WERI-Rb-1 (cell line): ENCODE data around the gene TMCC2.

Experiments
- DNase-seq: peaks from one replicate; pipeline ENCODE4 v3.0.0-alpha.2; 2020
- H3K27ac ChIP-seq: fragments of 250-450 bp; sonication (Bioruptor Pico); 2 replicates; pipeline ENCODE4 v1.5.1; 2020; ENCODE audit warnings: mild to moderate bottlenecking, moderate library complexity
- H3K27me3 ChIP-seq: fragments of 250-450 bp; sonication (Bioruptor Pico); 2 replicates; pipeline ENCODE4 v1.5.1; 2021; ENCODE audit warnings: mild to moderate bottlenecking, low read depth, moderate library complexity; ENCODE audit not compliant: insufficient read depth, severe bottlenecking
- H3K36me3 ChIP-seq: fragments of 250-450 bp; sonication (Bioruptor Pico); 2 replicates; pipeline ENCODE4 v1.5.1; 2020; ENCODE audit warnings: mild to moderate bottlenecking, moderate library complexity
- H3K4me3 ChIP-seq: 2 replicates; pipeline ENCODE4 v1.5.1; 2011; ENCODE audit warnings: low read depth, mild to moderate bottlenecking, control low read depth, low read length
- H3K9me3 ChIP-seq: fragments of 250-450 bp; sonication (Bioruptor Pico); 2 replicates; pipeline ENCODE4 v1.5.1; 2021; ENCODE audit warnings: mild to moderate bottlenecking, moderate library complexity; ENCODE audit not compliant: severe bottlenecking
- TF ChIP-seq, protein P1 (sequence below): IDR thresholded peaks from 2 replicates; pipeline ENCODE4 v1.5.1; 2011; ENCODE audit warnings: low read depth, mild to moderate bottlenecking, control low read depth, inconsistent platforms, low read length

Gene TMCC2

DNA sequence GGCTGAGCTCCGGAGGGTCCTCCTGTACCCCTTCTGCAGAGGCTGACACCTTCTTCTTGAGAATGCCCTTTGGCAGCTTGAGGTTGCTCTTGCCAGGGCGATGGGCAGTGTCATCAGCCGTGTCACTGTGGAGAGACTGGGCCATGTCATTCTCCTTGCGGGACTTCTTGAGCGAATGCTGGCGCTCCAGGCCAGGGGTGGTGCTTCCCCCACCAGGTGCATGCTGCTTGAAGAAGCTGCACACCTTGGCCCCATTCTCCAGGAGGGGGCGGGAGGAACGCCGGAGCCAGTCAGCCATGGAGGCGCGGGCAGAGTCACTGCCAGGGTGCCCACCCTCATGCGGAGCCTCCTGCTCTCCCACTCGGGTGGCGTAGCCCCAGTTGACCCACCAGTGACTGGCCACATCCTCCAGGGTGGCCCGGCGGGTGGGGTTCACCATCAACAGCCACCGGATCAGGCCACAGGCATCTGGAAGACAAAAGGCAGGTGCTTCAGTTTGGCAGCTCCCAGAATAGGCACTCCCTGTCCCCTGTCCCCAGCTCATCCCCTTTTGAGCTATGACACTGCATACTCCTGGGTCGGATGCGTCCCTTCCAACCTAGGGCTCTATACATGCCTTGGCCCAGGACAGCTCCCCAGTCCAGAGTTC is 76.4 kb downstream of the TMCC2 start:
- Histone ChIP-seq H3K36me3 (peaks cover 74% of the 10 kb centered on the region), H3K27ac (no peak overlapping the region), H3K27me3 (no peaks in the 10 kb centered on the region), H3K9me3 (no peaks in the 10 kb centered on the region), H3K4me3 (no peak overlapping the region)
- DNase-seq = no peak
- TF ChIP-seq, protein P1, sequence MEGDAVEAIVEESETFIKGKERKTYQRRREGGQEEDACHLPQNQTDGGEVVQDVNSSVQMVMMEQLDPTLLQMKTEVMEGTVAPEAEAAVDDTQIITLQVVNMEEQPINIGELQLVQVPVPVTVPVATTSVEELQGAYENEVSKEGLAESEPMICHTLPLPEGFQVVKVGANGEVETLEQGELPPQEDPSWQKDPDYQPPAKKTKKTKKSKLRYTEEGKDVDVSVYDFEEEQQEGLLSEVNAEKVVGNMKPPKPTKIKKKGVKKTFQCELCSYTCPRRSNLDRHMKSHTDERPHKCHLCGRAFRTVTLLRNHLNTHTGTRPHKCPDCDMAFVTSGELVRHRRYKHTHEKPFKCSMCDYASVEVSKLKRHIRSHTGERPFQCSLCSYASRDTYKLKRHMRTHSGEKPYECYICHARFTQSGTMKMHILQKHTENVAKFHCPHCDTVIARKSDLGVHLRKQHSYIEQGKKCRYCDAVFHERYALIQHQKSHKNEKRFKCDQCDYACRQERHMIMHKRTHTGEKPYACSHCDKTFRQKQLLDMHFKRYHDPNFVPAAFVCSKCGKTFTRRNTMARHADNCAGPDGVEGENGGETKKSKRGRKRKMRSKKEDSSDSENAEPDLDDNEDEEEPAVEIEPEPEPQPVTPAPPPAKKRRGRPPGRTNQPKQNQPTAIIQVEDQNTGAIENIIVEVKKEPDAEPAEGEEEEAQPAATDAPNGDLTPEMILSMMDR = no peak

DNA sequence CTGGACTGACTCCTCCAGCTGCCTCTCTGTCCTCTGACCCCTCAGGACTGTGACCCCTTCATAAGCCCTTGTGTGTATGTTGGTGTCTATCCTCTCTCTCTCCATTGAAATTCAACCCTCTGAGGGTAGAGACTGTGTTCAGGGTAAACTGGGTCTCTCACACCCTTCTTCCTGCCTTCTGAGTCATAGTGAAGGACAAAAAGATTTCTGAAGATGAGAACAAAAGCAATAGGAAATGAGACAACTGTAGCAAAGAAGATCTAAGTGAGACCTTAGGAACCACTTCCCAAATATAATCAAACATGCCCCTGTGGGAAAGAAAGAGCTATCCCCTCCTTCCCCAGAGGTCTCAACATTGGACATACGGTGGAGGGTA is 76.9 kb downstream of the TMCC2 start:
- Histone ChIP-seq H3K27me3 (no peaks in the 10 kb centered on the region), H3K27ac (no peak overlapping the region), H3K36me3 (peaks cover 79% of the 10 kb centered on the region), H3K4me3 (no peak overlapping the region), H3K9me3 (no peaks in the 10 kb centered on the region)
- TF ChIP-seq, protein P1 = no peak
- DNase-seq = no peak

DNA sequence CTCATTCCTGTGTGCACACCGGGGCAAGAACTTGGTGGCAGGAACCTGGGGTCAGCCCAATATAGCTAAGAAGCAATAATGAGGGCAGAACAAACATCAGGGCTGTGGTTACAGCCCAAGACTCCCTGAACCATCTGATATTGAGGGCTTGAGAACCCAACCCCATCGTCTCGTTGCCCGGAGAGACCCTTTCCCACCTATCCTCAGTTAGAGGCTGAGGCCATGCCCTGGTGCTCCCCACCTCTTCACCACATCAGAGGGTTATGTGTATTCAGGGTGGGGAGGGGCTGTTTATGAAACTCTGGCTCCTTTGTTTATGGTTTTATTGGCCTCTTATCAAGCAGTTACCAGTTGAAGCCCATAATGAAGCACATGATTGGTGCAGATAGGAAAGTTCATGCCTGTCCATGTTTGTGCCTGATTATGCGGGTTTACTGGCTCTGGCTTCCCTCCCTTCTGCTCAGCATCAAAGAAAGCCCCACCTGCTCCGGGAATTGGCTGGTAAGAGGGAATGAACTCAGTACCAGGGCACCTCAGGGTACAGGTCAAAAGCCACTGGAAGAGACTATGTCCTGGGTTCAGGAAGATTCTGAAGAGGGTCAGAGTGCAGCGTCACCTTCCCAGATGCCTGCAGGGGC is 79.3 kb downstream of the TMCC2 start:
- H3K27ac ChIP-seq = no peak overlapping the region
- TF ChIP-seq, protein P1 = no peak
- DNase-seq = no peak
- no peaks in the 10 kb centered on the region for H3K9me3 ChIP-seq
- peaks cover 97% of the 10 kb centered on the region for H3K36me3 ChIP-seq
- H3K4me3 ChIP-seq = no peak overlapping the region
- H3K27me3 ChIP-seq = no peaks in the 10 kb centered on the region

DNA sequence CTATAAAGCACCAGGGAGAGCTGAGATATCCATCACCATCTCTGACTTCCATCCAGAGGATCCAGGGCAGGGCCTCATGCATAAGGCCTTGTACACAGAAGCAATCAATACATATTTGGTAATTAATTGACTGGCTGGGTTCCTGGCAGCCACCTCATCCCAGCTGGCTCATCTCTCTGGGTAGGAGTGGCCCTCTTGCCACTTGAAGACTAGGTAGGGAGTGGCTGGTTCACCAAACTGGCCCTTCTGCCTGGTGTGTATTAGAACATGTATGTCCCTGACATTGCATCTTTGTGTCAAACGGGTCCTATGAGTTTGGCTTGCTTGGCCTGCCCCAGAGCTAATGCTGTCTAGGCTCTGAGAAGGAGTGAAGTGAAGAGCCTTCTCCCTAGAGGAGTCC is 82.0 kb downstream of the TMCC2 start:
- TF ChIP-seq, protein P1 = no peak
- Histone ChIP-seq H3K9me3 (no peaks in the 10 kb centered on the region), H3K36me3 (peaks cover 70% of the 10 kb centered on the region), H3K27me3 (no peaks in the 10 kb centered on the region), H3K4me3 (no peak overlapping the region), H3K27ac (no peak overlapping the region)
- no peak for DNase-seq

DNA sequence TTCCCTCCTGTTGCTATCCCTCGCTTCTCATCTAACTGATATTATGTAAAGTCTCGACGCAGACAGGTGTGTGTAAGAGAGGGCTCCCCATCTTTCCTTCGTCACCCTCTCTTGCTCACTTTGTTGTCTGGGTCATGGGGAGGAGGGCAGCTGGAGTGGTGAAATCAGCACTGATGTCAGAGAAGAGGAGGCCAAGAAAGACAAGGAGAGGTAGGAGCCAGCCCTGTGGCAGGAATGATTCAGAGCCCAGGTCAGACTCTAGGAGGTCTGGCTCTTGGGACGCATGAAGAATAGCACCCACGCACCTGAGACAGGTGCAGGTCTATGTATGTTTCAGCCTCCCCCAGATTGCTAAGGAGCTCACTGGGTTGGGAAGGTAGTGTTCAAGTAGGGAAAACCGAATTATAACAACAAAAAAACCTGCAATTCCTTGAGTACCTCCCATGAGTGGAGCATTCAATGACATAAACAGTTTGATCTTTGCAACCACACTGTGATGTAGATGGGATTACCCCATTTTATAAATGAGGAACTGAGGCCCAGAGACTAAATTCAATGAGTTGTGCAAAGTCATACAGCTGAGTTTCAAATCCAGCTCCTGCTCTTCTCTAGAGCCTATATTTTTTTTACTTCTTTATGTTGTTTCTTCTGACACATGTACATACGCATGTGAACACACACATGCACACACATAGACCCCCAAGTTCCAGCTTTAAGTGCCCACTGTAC is 83.4 kb downstream of the TMCC2 start:
- Histone ChIP-seq H3K27me3 (no peaks in the 10 kb centered on the region), H3K27ac (no peak overlapping the region), H3K9me3 (no peaks in the 10 kb centered on the region), H3K4me3 (no peak overlapping the region), H3K36me3 (peaks cover 56% of the 10 kb centered on the region)
- DNase-seq = no peak
- TF ChIP-seq, protein P1 = no peak
